Upper lobe of left lung (tissue), 6 donors: ENCODE data around the gene COG5. TPM values are rescaled to one million over a fixed set of nuclear protein-coding genes. Genes with fewer than 3 reads are reported as not detected.
"Not testable (repeated sequence)": the region's sequence is repeated elsewhere in the genome, so short reads cannot be mapped to it uniquely, and the experiment has no call there.

Experiments used
- ATAC-seq, 2 donors: fragments of 200-7000 bp; cut with Tn5 transposase; one replicate each; pipeline ENCODE4 v1.9.1; 2022; ENCODE audit warnings: mild to moderate bottlenecking in 2 of 2, moderate library complexity in 2 of 2; ENCODE audit not compliant: low FRiP score in 2 of 2
- DNase-seq, 2 donors: peaks; one replicate each; pipeline ENCODE4 v3.0.0-alpha.2; 2019 to 2020
- H3K27ac ChIP-seq, 4 donors: fragments of 200-600 bp; sonication (generic); one replicate each; pipeline ENCODE4 v1.5.1; 2016 to 2019
- H3K27me3 ChIP-seq, 4 donors: fragments of 200-600 bp; sonication (generic); one replicate each; pipeline ENCODE4 v1.5.1; 2017 to 2019
- H3K36me3 ChIP-seq, 4 donors: fragments of 200-600 bp; sonication (generic); one replicate each; pipeline ENCODE4 v1.5.1; 2016 to 2019
- H3K4me1 ChIP-seq, 4 donors: fragments of 200-600 bp; sonication (generic); one replicate each; pipeline ENCODE4 v1.5.1; 2018 to 2019
- H3K4me3 ChIP-seq, 4 donors: fragments of 200-600 bp; sonication (generic); one replicate each; pipeline ENCODE4 v1.5.1; 2017 to 2019; ENCODE audit warnings: mild to moderate bottlenecking in 2 of 4, moderate library complexity in 1 of 4
- H3K9me3 ChIP-seq, 4 donors: fragments of 200-600 bp; sonication (generic); one replicate each; pipeline ENCODE4 v1.5.1; 2018 to 2019
- EP300 ChIP-seq, 4 donors: sonication (generic); formaldehyde crosslinking; IDR thresholded peaks; one replicate each; pipeline ENCODE4 v1.5.1; 2017; ENCODE audit warnings: antibody characterized with exemption in 4 of 4, control low read depth in 2 of 4
- POLR2A ChIP-seq, 4 donors: fragments of 450-650 bp; IDR thresholded peaks; one replicate each; pipeline ENCODE4 v1.5.1; 2016 to 2017; ENCODE audit warnings: antibody characterized with exemption in 4 of 4, mild to moderate bottlenecking in 2 of 4
- POLR2AphosphoS5 ChIP-seq, 2 donors: sonication (generic); formaldehyde crosslinking; IDR thresholded peaks; one replicate each; pipeline ENCODE4 v1.5.1; 2017; ENCODE audit warnings: antibody characterized with exemption in 2 of 2
- WGBS, 2 donors: methylation state at CpG; one replicate each; pipeline ENCODE4 v1.1.5; 2017 to 2018; 5-methylcytosine and 5-hydroxymethylcytosine counted together
- total RNA-seq, 6 donors: library from RNA; depleted of rRNA in 4 of 6; stranded (reverse); fragments of >200 nt in 4 of 6; gene quantifications; one replicate each; pipeline versions ENCODE4 v1.1.0 to v1.2.1, GENCODE V29; 2016 to 2021
- TF ChIP-seq, protein P1 (sequence below), 6 experiments: fragments of 450-650 bp in 4 of 6; fragments of 200-600 bp in 2 of 6; sonication (generic) in 2 of 6; IDR thresholded peaks; one replicate each; pipeline ENCODE4 v1.5.1; 2016 to 2019; ENCODE audit warnings: antibody characterized with exemption in 6 of 6
- donor health status: DM: no; HTN: no; CAD: no; lungs with moderate emphysema.
- donor health status: DM: no; HTN: yes; CAD: no; lungs with severe emphysema.

The COG5 gene
- total RNA-seq, 6 donors from 2014 or later, result 31.6 to 88.0 (median 50.5) TPM

GRCh38 chr7:107230334-107230733, 333.4 kb downstream of the COG5 start:
- DNase-seq (no peak), ATAC-seq (no peak)
- H3K4me3 ChIP-seq, result no peak overlapping the region
- H3K36me3 ChIP-seq, result peaks cover 0 to 19% (median 0%) of the 10 kb centered on the region in 4 donors
- H3K9me3 ChIP-seq, result no peaks in the 10 kb centered on the region
- no peak overlapping the region for H3K27ac ChIP-seq
- TF ChIP-seq EP300 (IDR thresholded peaks at IDR 0.05), result no peak
- no peak for TF ChIP-seq POLR2AphosphoS5 (IDR thresholded peaks at IDR 0.05)
- no peak for TF ChIP-seq POLR2A (IDR thresholded peaks at IDR 0.05)
- TF ChIP-seq, protein P1, sequence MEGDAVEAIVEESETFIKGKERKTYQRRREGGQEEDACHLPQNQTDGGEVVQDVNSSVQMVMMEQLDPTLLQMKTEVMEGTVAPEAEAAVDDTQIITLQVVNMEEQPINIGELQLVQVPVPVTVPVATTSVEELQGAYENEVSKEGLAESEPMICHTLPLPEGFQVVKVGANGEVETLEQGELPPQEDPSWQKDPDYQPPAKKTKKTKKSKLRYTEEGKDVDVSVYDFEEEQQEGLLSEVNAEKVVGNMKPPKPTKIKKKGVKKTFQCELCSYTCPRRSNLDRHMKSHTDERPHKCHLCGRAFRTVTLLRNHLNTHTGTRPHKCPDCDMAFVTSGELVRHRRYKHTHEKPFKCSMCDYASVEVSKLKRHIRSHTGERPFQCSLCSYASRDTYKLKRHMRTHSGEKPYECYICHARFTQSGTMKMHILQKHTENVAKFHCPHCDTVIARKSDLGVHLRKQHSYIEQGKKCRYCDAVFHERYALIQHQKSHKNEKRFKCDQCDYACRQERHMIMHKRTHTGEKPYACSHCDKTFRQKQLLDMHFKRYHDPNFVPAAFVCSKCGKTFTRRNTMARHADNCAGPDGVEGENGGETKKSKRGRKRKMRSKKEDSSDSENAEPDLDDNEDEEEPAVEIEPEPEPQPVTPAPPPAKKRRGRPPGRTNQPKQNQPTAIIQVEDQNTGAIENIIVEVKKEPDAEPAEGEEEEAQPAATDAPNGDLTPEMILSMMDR (IDR thresholded peaks at IDR 0.05), result no peak
- no peaks in the 10 kb centered on the region for H3K4me1 ChIP-seq
- no peaks in the 10 kb centered on the region for H3K27me3 ChIP-seq
- WGBS, 2 donors, result 95 to 96% methylated on average over 3 of the region's 3 CpGs

- 92 to 98% methylated on average over 2 of the region's 2 CpGs for WGBS, 2 donors
- Histone ChIP-seq H3K4me1 (no peaks in the 10 kb centered on the region), H3K36me3 (peaks cover 0 to 17% (median 0%) of the 10 kb centered on the region in 4 donors), H3K27ac (no peak overlapping the region), H3K9me3 (no peaks in the 10 kb centered on the region), H3K27me3 (no peaks in the 10 kb centered on the region), H3K4me3 (no peak overlapping the region)
- DNase-seq, result no peak
- ATAC-seq, result no peak
- TF ChIP-seq, protein P1 (IDR thresholded peaks at IDR 0.05), result no peak
- TF ChIP-seq POLR2AphosphoS5 (IDR thresholded peaks at IDR 0.05), result no peak
- no peak for TF ChIP-seq POLR2A (IDR thresholded peaks at IDR 0.05)
- TF ChIP-seq EP300 (IDR thresholded peaks at IDR 0.05), result no peak
Measured at GRCh38 chr7:107228291-107228690, 335.4 kb downstream of the COG5 start.

- 90 to 91% methylated on average over 5 of the region's 5 CpGs for WGBS, 2 donors
- Histone ChIP-seq H3K9me3 (no peaks in the 10 kb centered on the region), H3K4me3 (no peak overlapping the region), H3K4me1 (no peaks in the 10 kb centered on the region), H3K27ac (no peak overlapping the region), H3K36me3 (peaks cover 0 to 12% (median 0%) of the 10 kb centered on the region in 4 donors), H3K27me3 (no peaks in the 10 kb centered on the region)
- no peak for DNase-seq
- no peak for ATAC-seq
- TF ChIP-seq EP300 (IDR thresholded peaks at IDR 0.05) (no peak), POLR2AphosphoS5 (IDR thresholded peaks at IDR 0.05) (no peak), POLR2A (IDR thresholded peaks at IDR 0.05) (no peak)
- TF ChIP-seq, protein P1 (IDR thresholded peaks at IDR 0.05), result no peak
Measured at GRCh38 chr7:107224374-107225223, 339.1 kb downstream of the COG5 start.

DNA sequence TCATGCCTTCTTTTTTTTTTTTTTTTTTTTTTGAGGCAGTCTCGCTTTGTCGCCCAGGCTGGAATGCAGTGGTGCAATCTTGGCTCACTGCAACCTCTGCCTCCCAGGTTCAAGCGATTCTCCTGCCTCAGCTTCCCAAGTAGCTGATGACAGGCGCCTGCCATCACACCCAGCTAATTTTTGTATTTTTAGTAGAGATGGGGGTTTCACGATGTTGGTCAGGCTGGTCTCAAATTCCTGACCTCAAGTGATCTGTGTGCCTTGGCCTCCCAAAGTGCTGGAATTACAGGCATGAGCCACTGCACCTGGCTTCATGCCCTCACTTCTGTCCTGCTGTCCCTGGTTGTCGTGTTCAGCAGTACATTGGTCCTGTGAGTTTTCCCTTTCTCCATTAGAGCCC, 342.9 kb downstream of the COG5 start:
- not testable (repeated sequence) for H3K27ac ChIP-seq, H3K9me3 ChIP-seq, H3K4me3 ChIP-seq, H3K36me3 ChIP-seq, H3K4me1 ChIP-seq, ATAC-seq, DNase-seq, H3K27me3 ChIP-seq
- 91 to 94% methylated on average over 6 of the region's 6 CpGs for WGBS, 2 donors

- H3K4me3 ChIP-seq, result no peak overlapping the region
- H3K27ac ChIP-seq, result no peak overlapping the region
- H3K4me1 ChIP-seq, result no peaks in the 10 kb centered on the region
- peaks cover 0 to under 1% (median 0%) of the 10 kb centered on the region in 4 donors for H3K36me3 ChIP-seq
- 93 to 99% methylated on average over 5 of the region's 5 CpGs for WGBS, 2 donors
- ATAC-seq, result no peak
- TF ChIP-seq POLR2A (IDR thresholded peaks at IDR 0.05) (no peak), POLR2AphosphoS5 (IDR thresholded peaks at IDR 0.05) (no peak), EP300 (IDR thresholded peaks at IDR 0.05) (no peak)
- TF ChIP-seq, protein P1 (IDR thresholded peaks at IDR 0.05), result no peak
- H3K9me3 ChIP-seq, result no peaks in the 10 kb centered on the region
- no peak for DNase-seq
- H3K27me3 ChIP-seq, result no peaks in the 10 kb centered on the region
Measured at GRCh38 chr7:107220356-107220755, 343.4 kb downstream of the COG5 start.
